PFSK-1 (cell line): ENCODE results near the gene CREB3L2.

Experiments used
- FOXP2 ChIP-seq: optimal IDR thresholded peaks from 2 replicates; pipeline ENCODE3; 2011; ENCODE audit warnings: borderline replicate concordance, control low read depth, inconsistent platforms; ENCODE audit not compliant: insufficient read depth; ENCODE audit errors: extremely low read length, extremely low read depth
- POLR2AphosphoS5 ChIP-seq: IDR thresholded peaks from 2 replicates; pipeline ENCODE4 v1.6.1; 2012; ENCODE audit warnings: low read depth, mild to moderate bottlenecking, control low read depth, low read length, moderate library complexity
- REST ChIP-seq, 2 experiments: IDR thresholded peaks; 2 replicates each; pipeline versions ENCODE4 v1.6.1 to v1.8.0; 2011 to 2012; ENCODE audit warnings: low read depth in 2 of 2, low read length in 2 of 2, control low read depth in 1 of 2, inconsistent platforms in 1 of 2, mild to moderate bottlenecking in 1 of 2, moderate library complexity in 1 of 2; ENCODE audit not compliant: insufficient read depth in 1 of 2
- SIN3A ChIP-seq: IDR thresholded peaks from 2 replicates; pipeline ENCODE4 v1.6.1; 2012; ENCODE audit warnings: mild to moderate bottlenecking, low read length, moderate library complexity, borderline replicate concordance; ENCODE audit not compliant: insufficient read depth
- TAF1 ChIP-seq: IDR thresholded peaks from 2 replicates; pipeline ENCODE4 v1.6.1; 2012; ENCODE audit warnings: low read length, control low read depth, borderline replicate concordance; ENCODE audit not compliant: insufficient read depth

CREB3L2 gene

GRCh38 chr7:137958470-137959431 lies 43.1 kb downstream of the CREB3L2 start:
- TF ChIP-seq REST (IDR thresholded peaks at IDR 0.05; ENCODE audit: insufficient read depth in 1 of 2, low read depth in 2 of 2, low read length in 2 of 2) (no peak), FOXP2 (no peak)

GRCh38 chr7:137957887-137958286 lies 44.0 kb downstream of the CREB3L2 start:
- no peak for TF ChIP-seq SIN3A
- no peak for TF ChIP-seq POLR2AphosphoS5
- TF ChIP-seq TAF1 = no peak
- no peak for TF ChIP-seq REST (IDR thresholded peaks at IDR 0.05; ENCODE audit: insufficient read depth in 1 of 2, low read depth in 2 of 2, low read length in 2 of 2)
- no peak for TF ChIP-seq FOXP2

- no peak for TF ChIP-seq REST (IDR thresholded peaks at IDR 0.05; ENCODE audit: insufficient read depth in 1 of 2, low read depth in 2 of 2, low read length in 2 of 2)
- TF ChIP-seq FOXP2 = no peak
- TF ChIP-seq POLR2AphosphoS5 = no peak
- no peak for TF ChIP-seq SIN3A
- TF ChIP-seq TAF1 = no peak
These were observed 45.3 kb downstream of the CREB3L2 start for GRCh38 chr7:137956591-137956990.

GRCh38 chr7:137956183-137956582 lies 45.7 kb downstream of the CREB3L2 start:
- TF ChIP-seq FOXP2 (no peak), REST (IDR thresholded peaks at IDR 0.05; ENCODE audit: insufficient read depth in 1 of 2, low read depth in 2 of 2, low read length in 2 of 2) (no peak), TAF1 (no peak), SIN3A (no peak), POLR2AphosphoS5 (no peak)

GRCh38 chr7:137954614-137955013 lies 47.3 kb downstream of the CREB3L2 start:
- TF ChIP-seq REST (IDR thresholded peaks at IDR 0.05; ENCODE audit: insufficient read depth in 1 of 2, low read depth in 2 of 2, low read length in 2 of 2) (no peak), TAF1 (no peak), FOXP2 (no peak), POLR2AphosphoS5 (no peak), SIN3A (no peak)
